ENCODE data around the gene MTCH1.
"Not testable (repeated sequence)": the region's sequence is repeated elsewhere in the genome, so short reads cannot be mapped to it uniquely, and the experiment has no call there.

The MTCH1 gene

GRCh38 chr6:36947570-36948351 is 38.2 kb downstream of the MTCH1 start:
- no peak for TF ChIP-seq CTCF (IDR thresholded peaks at IDR 0.05; ENCODE audit: low read length, missing control alignments)
- no peak overlapping the region for H3K4me3 ChIP-seq (replicated peaks; ENCODE audit: low read depth, low read length)
- no peak for DNase-seq (ENCODE audit: low read depth)

- DNase-seq (ENCODE audit: low read depth): no peak
- no peak overlapping the region for H3K4me3 ChIP-seq (replicated peaks; ENCODE audit: low read depth, low read length)
- TF ChIP-seq CTCF (IDR thresholded peaks at IDR 0.05; ENCODE audit: low read length, missing control alignments): no peak
Measured at GRCh38 chr6:36946526-36946925, 39.5 kb downstream of the MTCH1 start.

- TF ChIP-seq CTCF (IDR thresholded peaks at IDR 0.05; ENCODE audit: low read length, missing control alignments): no peak
Measured at GRCh38 chr6:36945301-36945700, 40.7 kb downstream of the MTCH1 start.

GRCh38 chr6:36944650-36945049 is 41.3 kb downstream of the MTCH1 start:
- no peak for DNase-seq (ENCODE audit: low read depth)
- H3K4me3 ChIP-seq (replicated peaks; ENCODE audit: low read depth, low read length): no peak overlapping the region
- no peak for TF ChIP-seq CTCF (IDR thresholded peaks at IDR 0.05; ENCODE audit: low read length, missing control alignments)

More at GRCh38 chr6:36945301-36945700, 40.7 kb downstream of the MTCH1 start:
- DNase-seq (ENCODE audit: low read depth): no peak
- no peak overlapping the region for H3K4me3 ChIP-seq (replicated peaks; ENCODE audit: low read depth, low read length)

GRCh38 chr6:36942329-36942728 is 43.7 kb downstream of the MTCH1 start:
- not testable (repeated sequence) for H3K4me3 ChIP-seq (replicated peaks; ENCODE audit: low read depth, low read length); DNase-seq (ENCODE audit: low read depth)

GRCh38 chr6:36941561-36941960 is 44.4 kb downstream of the MTCH1 start:
- DNase-seq (ENCODE audit: low read depth); H3K4me3 ChIP-seq (replicated peaks; ENCODE audit: low read depth, low read length): not testable (repeated sequence)

GRCh38 chr6:36940027-36940426 is 46.0 kb downstream of the MTCH1 start:
- no peak overlapping the region for H3K4me3 ChIP-seq (replicated peaks; ENCODE audit: low read depth, low read length)
- no peak for TF ChIP-seq CTCF (IDR thresholded peaks at IDR 0.05; ENCODE audit: low read length, missing control alignments)
- DNase-seq (ENCODE audit: low read depth): no peak

- H3K4me3 ChIP-seq (replicated peaks; ENCODE audit: low read depth, low read length): not testable (repeated sequence)
Measured at GRCh38 chr6:36939005-36939404, 47.0 kb downstream of the MTCH1 start.

More at GRCh38 chr6:36939005-36939404, 47.0 kb downstream of the MTCH1 start:
- not testable (repeated sequence) for DNase-seq (ENCODE audit: low read depth)
